Measurements from ENCODE around the gene VTI1A.
A peak's percentile ranks its signal among the peaks of the same experiment; 100 is the strongest.
"Not testable (repeated sequence)": the region's sequence is repeated elsewhere in the genome, so short reads cannot be mapped to it uniquely, and the experiment has no call there.

Gene VTI1A

DNA sequence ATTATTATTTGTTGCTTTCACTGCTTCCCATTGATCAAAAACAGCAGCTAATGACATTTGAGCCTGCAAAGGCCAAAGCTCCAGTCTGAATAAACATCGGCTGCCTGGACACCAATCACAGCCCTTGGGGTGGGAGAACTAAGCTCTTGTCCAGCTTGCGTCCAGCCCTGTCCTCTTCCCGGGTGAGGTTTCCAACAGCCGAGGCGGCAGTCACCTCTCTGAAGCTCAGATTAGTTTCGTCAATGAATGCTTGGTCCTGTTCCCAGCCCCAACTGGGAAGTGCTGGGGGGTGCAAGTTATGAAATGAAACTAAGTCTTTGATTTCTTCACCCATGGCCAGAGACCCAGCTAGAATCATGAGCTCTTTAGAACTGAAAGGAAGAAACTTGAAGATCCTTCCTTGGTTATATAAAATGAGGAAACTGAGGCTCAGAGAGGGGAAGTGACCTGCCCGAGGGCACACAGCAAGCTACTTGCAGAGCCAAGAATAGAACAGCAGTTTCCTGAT lies 389.0 kb downstream of the VTI1A start:
- peak; percentile 46 for DNase-seq (ENCODE audit: low spot score)

DNA sequence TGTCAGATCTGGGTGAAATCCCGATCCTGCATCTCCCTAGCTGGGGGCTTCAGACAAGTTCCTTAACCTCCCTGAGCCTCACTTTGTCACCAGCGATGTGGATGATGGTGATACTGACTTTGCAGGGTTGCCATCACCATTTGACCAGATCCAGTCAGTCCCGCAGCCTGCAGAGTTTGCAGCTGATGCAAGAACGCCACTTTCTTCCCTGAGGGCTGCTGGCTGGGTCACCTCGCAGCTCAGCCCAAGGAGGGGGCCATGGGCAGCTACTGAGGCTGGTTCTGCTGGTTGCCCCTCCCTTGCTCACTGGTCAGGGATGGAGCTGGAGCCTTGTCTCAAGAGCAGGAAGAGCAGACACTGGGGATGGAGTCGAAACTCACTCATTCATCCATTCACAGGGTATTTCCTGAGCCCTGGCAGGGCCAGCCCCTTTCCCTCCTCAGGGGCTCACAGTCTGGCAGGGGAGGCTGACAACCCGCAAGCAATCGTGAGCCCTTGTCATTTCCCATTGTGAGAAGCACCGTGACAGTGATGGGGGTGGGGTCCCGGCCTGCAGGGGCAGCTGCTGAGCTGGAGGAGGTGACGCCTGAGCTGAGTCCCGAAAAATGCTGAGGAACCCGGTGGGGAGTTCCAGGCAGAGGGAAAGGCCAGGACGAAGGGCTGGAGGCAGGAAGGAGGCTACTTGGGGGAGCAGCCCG lies 391.9 kb downstream of the VTI1A start:
- DNase-seq (ENCODE audit: low spot score) = no peak

DNA sequence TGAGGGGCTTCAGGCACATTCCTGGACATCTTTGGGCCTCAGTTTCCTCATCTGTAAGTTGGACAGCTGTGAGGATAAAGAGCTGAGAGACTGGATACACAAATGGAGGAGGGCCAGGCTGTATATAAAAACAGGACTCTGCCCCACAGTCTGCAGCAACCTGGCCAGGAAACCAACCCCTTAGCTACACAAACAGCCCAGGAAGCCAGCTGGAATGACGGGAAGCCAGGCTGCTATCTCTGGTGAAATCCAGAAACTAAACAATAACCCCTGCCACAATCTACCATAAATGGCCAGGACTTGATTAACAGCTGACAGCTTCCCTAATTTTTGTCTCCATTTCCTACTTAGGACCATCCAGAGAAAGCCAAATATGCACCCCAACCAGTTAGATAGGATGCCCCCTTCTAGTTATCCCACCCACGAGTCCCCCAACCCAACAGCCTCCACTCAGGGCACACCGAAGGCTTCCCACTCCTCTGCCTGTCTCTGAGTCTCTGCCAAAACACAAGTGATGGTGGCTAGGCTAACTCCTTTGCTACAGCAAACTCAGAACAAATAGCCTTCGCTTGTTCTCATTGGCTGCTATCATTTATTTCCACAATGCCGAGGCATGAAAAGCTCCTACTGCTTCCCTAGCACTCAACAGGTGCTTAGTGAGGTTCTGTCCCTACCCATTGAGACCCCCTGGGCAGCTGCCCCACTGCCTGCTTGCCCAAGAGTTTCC lies 393.1 kb downstream of the VTI1A start:
- no peak for DNase-seq (ENCODE audit: low spot score)

DNA sequence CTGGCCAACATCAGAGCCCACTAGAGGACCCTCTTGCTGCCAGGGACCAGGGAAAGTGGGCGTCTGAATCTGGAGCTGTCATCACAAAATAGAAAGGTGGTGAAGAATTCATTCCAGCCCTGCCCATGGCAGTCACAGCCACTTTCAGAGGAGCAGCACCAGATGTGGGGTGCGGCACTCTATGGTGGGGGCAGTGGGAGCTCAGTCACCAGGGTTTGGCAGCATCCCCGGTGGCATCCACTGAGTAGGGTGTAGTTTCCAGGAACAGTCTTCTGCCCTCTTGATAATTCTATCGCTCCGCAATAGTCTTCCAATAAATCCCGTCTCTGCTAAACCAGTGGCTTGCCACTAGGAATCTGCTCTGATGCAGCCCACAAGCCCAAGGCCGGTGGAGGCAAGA lies 394.5 kb downstream of the VTI1A start:
- no peak for DNase-seq (ENCODE audit: low spot score)

DNA sequence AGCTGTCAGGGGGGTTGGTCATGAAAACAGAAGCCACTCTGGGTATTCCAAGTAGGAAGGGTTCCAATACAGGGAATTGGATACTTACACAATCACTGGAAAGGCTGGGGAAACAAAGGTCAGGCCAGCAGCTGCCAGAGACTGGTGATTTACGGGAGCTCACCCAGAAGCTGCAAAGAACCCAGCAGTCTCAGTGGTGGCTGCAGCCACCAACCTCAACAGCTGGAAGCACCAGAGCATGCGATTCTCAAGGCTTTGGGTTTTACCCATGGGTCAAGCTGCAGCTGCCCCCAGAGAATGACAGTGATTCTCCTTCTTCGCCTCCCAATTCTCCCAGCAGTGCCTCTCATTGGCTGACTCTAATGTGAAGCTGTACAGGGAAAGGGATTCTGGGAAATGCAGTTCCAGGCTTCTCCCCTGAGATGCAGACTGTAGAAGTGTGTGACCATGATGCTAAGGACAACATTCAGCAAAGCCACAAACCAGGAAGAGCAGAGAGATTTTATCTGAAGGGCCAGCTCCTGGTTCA lies 395.9 kb downstream of the VTI1A start:
- DNase-seq (ENCODE audit: low spot score) = peak; percentile 32

DNA sequence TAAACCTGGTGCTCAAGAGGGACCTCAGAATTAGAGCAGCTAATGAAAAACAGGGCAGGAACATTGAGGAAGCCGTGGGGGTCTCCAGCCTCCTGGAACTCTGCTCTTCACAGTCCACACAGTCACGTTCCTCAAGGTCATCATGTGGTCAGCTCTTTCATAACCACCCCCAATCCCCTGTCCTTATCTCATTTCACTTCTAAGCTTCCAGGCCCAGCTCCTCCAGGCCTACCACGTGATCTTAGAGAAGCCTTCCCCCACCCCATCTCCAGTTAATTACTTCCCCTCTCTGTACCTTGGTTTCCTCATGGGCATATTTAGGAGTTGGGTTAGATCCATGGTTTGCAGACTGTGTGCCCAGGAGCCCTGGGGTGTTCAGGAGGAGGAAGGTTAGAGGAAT lies 396.6 kb downstream of the VTI1A start:
- DNase-seq (ENCODE audit: low spot score) = no peak

DNA sequence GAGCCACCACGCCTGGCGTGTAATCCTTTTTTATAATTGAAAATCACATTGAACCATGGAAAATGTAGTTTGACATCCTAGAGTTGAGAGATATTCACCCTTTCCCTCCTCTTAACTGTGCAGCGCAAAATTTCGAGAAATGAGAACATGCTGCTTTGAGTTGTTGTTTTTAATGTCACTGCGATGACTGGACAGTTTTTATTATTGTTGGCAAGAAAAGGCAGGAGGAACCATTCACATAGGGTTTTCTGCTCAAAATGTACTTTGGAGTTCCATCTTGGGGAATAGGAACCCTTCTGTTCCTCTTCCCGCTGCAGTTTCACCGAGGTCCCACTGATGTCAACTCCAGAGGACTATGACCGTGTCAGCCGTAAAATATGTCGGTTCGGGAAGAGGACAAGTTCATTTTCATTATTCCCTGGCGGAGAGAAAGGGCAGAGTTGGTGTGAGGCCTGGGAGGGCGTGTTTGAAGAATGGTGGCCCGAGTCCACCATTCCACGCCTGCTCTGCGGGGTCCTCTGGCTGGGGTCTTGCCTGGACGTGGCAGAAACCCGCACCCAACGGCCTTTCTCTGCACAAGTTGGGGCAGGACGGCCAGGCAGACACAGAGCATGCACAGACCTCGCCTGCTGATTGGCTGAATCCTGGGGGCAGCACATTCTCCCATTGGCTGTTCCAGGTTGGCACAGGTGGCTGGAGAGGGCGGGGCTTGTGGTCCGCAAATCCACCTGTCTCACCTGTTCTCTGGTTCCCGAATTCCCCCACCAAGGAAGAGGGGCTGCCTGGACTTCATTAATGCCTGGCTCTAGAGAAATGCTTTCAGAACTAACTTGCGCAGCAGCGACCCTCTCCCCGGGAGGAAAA lies 397.9 kb downstream of the VTI1A start:
- DNase-seq (ENCODE audit: low spot score) = no peak

DNA sequence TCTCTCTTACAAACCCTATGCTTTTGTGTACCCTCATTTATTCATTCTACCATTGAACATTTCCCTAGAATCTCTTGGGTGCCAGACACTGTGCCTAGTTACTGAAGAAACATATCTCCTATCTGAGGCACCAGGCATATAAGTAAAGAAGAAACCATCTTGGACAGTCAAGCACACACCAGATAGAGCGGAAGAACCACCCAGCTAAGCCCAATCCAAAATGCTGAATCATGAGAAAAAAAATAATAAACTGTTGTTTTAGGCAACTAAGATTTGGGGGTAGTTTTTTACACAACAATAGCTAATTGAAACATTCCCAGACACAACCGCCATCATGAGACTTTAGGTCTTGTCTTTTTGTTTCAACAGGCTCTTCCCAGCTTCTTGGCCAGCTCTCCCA lies 400.8 kb downstream of the VTI1A start:
- DNase-seq (ENCODE audit: low spot score) = no peak

DNA sequence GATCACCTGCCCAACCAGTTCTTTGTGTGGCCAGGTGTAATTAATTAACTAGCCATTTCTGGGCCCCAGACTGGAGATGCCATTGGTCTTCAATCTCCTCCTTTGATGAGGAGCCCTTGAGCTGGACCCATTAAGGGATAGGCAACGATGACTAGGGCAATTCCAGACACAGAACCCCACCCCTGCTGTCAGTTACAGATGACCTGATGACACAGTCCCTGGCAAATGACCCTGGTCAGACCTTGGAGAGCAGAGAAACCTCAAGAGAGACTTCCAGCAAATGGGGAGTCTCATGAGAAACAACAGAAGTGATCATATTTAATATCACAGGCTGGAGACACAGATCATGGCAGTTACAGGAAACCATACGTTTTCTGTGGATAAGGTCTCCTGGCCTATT lies 401.2 kb downstream of the VTI1A start:
- no peak for DNase-seq (ENCODE audit: low spot score)

DNA sequence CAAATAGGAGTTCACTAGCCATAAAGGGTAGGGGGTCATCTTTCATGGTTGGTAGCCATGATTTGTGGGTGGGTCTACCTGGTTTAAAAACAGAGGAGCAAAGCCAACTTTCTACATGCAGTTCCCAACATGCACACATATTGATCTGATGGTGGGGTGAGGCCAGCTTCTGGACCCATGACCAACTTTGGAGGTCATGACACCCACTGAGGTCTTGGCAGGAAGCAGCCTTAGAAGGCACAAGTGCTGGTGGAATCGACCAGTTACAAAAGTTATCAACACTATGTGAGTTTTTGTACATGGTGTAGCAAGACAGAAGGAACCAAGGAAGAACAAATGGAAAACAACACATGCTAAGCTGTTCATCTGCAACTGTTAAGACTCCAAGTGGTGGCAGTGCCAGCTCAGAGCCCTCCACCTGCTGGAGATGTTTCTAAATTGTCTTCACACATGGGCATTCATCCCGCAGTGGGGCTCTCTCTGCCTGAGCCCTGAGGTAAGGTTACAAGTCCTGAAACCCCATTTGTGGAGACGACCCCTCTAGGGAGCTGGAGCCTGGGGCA lies 401.9 kb downstream of the VTI1A start:
- no peak for DNase-seq (ENCODE audit: low spot score)

DNA sequence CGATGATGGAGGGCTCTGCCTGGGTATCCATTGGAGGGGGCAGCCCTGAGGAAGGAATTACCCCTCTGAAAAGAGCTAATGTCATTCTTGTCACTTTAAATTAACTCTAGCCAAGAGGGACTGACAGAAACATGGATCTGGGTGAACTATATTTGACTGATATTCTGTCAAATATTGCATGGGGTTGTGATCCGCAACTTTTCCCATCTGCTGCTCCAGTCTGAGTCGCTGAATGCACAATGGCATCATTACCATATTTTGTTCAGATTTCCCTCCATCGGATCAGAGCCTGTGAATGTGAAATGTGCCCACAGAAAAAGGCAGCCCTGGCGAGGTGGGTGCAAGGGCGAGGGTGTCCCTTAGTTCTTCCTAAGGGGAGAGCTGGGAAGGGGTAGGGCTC lies 402.5 kb downstream of the VTI1A start:
- no peak for DNase-seq (ENCODE audit: low spot score)

DNA sequence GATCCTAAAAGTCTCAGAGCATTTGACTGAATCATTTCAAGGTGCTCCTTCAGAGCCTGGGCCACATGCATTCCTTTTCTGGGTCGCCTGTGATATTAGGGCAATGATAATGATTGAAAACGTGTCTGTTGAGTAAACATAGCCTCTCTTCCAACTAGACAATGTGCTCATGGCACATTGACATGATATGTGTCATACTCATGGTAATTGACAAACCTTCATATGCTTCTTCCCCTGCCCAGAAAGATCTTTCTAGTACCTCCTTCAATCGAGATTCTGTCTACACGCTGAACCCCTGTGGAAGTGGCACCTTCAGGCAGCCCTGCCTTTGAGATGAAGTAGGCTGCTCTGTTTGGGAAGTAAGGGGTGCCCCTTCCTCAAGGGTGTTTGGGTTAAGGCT lies 404.2 kb downstream of the VTI1A start:
- no peak for DNase-seq (ENCODE audit: low spot score)

DNA sequence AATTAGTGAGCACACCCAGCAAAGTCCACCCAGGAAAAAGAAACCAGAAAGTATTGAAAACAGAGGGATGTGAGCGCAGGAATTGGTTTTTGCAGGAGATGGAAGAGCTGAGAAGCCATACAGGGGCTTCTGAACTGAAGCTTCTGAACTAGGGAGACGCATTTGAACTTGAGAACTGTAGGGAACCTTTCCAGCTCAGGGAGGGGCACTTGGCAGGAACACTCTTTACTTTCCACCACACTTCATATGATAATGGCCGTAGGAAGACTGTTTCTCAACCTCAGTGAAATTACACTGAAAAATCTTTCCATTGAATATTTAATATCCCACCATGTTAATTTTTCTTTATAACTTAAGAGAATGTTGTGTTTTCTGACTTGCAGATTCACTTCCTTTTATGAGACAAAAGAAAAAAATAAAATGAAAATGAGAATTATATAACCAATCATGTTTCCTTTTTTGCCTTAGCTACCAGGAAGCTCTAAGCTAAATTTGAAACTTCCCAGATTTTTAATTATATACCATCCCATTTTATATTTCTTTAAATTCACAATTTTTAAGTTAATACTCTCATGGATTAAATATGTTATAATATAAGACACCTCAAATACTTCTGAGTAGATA lies 404.7 kb downstream of the VTI1A start:
- no peak for DNase-seq (ENCODE audit: low spot score)

DNA sequence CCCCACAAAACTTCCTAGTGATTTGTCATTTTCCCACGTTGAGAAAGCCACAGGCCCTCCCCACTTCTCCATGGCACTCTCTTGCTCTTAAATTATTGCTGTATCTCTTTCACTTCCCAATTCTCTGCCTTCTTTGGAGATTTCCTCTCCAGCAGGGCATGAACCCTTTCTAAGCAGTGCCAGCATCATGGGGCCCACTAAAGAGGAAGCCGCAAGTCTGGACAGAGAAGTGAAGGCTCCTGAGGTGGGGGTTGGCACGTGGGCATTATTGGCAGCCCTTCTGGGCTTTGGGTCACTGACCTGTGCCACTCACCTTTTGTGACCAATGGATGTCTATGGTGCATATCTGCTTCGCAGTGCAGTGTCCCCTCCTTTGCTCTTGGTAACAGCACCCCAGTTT lies 405.3 kb downstream of the VTI1A start:
- DNase-seq (ENCODE audit: low spot score) = no peak

DNA sequence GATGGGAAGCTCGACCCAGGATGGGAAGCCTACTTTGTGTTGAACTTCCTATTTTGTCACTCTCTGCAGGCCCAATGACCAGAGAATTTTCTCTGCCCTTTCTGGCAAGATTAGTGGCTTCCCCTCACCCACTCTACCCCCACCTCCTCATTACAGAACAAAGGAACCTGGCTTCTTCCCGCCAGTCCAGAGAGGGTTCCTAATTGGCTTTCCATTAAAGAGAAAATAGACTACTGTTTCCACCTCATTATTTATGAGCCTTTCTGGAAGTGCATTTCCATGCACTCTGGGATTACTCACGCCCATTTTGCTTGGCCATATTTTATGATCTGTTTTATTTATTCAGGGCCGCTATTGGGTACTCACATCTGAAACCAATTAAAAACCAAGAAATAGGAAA lies 408.1 kb downstream of the VTI1A start:
- DNase-seq (ENCODE audit: low spot score) = no peak

DNA sequence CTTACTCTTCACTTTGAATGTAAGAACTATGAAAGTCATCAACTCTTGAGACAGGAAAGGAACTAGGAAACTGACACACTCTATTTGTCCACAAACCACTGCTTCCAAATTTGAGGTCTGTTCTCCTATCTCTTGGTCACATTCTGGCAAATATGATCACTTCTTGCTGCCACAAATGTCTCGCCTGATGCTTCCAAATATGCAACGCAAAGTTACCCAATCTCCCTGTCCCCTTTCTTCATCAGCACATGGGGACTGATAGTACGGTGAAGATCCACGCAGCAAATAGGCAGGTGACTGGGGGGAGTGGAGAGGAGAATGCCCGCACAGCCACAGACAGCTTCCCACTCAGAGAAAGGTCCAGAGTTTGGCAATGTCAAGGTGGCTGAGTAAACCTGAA lies 410.5 kb downstream of the VTI1A start:
- DNase-seq (ENCODE audit: low spot score) = no peak

DNA sequence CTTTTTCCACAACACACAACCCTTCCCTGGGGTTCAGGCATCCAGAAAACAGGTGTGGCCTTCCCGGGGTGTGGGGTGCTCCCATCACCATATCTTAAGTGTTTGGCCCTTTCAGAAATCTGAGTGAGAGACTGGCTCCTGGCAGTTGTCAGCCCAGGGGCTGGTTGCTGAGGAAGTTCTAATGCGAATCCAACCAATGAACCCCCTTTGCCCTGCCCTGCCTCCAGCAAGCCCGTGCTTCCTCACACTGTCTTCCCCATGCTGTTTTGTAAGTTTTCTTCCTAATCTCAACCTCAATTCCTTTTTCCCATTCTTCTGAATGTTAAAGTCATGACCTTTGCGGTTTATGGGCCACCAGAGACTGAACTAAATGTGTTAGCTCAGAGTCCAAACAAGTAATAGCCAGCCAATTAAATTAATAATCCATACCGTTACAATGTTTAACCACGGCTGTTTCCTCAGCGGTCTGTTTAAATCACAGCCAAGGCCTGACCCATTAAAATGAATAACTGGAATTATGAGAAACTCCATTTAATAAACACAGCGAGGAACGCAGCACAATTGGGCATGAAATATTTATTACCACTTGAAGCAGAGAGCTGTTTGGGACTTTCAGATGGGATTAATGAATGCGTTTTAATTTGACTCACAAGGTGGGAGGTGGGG lies 412.1 kb downstream of the VTI1A start:
- no peak for DNase-seq (ENCODE audit: low spot score)

DNA sequence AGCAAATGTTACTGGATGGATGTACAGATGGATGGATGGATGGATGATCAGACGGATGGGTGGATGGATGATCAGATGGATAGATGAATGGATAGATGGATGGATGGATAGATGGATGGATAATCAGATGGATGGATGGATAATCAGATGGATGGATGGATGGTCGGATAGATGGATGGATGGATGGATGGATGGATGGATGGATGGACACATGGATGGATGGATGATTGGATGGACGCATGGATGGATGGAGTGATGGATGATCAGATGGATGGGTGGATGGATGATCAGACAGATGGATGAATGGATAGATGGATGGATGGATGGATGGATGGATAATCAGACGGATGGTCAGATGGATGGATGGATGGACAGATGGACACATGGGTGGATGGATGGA lies 412.8 kb downstream of the VTI1A start:
- DNase-seq (ENCODE audit: low spot score) = no peak

DNA sequence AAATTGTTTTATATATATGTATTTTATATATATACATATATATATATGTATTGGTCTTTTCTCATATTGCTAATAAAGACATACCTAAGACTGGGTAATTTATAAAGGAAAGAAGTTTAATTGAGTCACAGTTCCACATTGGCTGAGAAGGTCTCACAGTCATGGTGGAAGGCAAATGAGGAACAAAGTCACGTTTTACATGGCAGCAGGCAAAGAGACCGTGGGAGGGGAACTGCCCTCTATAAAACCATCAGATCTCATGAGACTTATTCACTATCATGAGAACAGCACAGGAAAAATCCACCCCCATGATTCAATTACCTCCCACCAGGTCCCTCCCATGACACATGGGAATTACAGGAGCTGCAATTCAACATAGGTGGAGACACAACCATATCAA lies 416.4 kb downstream of the VTI1A start:
- DNase-seq (ENCODE audit: low spot score) = not testable (repeated sequence)

Measured in HuH-7.5 (cell line).